Sigmoid colon (tissue), 7 donors: ENCODE data around the gene TMED7. TPM values are rescaled to one million over a fixed set of nuclear protein-coding genes. Genes with fewer than 3 reads are reported as not detected.
A peak's percentile ranks its signal among the peaks of the same experiment; 100 is the strongest.

Source experiments
- DNase-seq: peaks from one replicate; pipeline ENCODE4 v3.0.0-alpha.2; 2019
- H3K27ac ChIP-seq, 4 donors: fragments of 200-600 bp; sonication (generic); one replicate each; pipeline ENCODE4 v1.5.1; 2016 to 2019; ENCODE audit warnings: mild to moderate bottlenecking in 1 of 4
- H3K27me3 ChIP-seq, 3 donors: fragments of 200-600 bp; sonication (generic); one replicate each; pipeline ENCODE4 v1.5.1; 2019; ENCODE audit warnings: mild to moderate bottlenecking in 1 of 3
- H3K36me3 ChIP-seq, 4 donors: fragments of 200-600 bp; sonication (generic); one replicate each; pipeline ENCODE4 v1.5.1; 2016 to 2019
- H3K4me1 ChIP-seq, 4 donors: fragments of 200-600 bp; sonication (generic); one replicate each; pipeline ENCODE4 v1.5.1; 2017 to 2019
- H3K4me3 ChIP-seq, 4 donors: fragments of 200-600 bp; sonication (generic); one replicate each; pipeline ENCODE4 v1.5.1; 2017 to 2019; ENCODE audit warnings: mild to moderate bottlenecking in 2 of 4, moderate library complexity in 1 of 4
- H3K9me3 ChIP-seq, 4 donors: fragments of 200-600 bp in 3 of 4; sonication (generic) in 3 of 4; one replicate each; pipeline versions ENCODE4 v1.5.1 to v1.6.1; 2013 to 2019
- EP300 ChIP-seq, 4 donors: sonication (generic); formaldehyde crosslinking; IDR thresholded peaks; one replicate each; pipeline ENCODE4 v1.6.1; 2017; ENCODE audit warnings: antibody characterized with exemption in 4 of 4
- POLR2A ChIP-seq, 2 donors: fragments of 450-650 bp; IDR thresholded peaks; one replicate each; pipeline ENCODE4 v1.6.1; 2016; ENCODE audit warnings: antibody characterized with exemption in 2 of 2, mild to moderate bottlenecking in 2 of 2, moderate library complexity in 2 of 2
- POLR2AphosphoS5 ChIP-seq, 4 donors: sonication (generic); formaldehyde crosslinking; IDR thresholded peaks; one replicate each; pipeline ENCODE4 v1.6.1; 2017; ENCODE audit warnings: antibody characterized with exemption in 4 of 4
- WGBS, 2 donors: extraction: QIAGEN DNeasy Blood & Tissue Kit; methylation state at CpG; one replicate each; pipeline ENCODE4 v1.1.7; 2013; 5-methylcytosine and 5-hydroxymethylcytosine counted together
- intact Hi-C: fragments of 100-400 bp; cut with DNase I; formaldehyde crosslinking; loops from one replicate; pipeline ENCODE4 v1.15.1; 2023
- polyA plus RNA-seq, 3 donors: library from polyadenylated mRNA; stranded (reverse); fragments of 200-250 nt; gene quantifications; one replicate each; pipeline ENCODE4 v1.2.3, GENCODE V29; 2013
- total RNA-seq, 4 donors: library from RNA; depleted of rRNA; stranded (reverse); fragments of >200 nt; gene quantifications; one replicate each; pipeline ENCODE4 v1.1.0, GENCODE V29; 2016
- TF ChIP-seq, protein P1 (sequence below), 4 experiments: fragments of 450-650 bp in 3 of 4; fragments of 200-600 bp in 1 of 4; IDR thresholded peaks; one replicate each; pipeline ENCODE4 v1.5.1; 2016 to 2019; ENCODE audit warnings: antibody characterized with exemption in 4 of 4, mild to moderate bottlenecking in 3 of 4, moderate library complexity in 2 of 4
- donor health status: healthy with polysubstance abuse.
- donor health status: Bipolar disorder and iron deficiency.
- donor health status: healthy.

Gene TMED7
- total and polyA plus RNA-seq, 7 donors, result 10.8 to 104 (median 80.8) TPM

DNA sequence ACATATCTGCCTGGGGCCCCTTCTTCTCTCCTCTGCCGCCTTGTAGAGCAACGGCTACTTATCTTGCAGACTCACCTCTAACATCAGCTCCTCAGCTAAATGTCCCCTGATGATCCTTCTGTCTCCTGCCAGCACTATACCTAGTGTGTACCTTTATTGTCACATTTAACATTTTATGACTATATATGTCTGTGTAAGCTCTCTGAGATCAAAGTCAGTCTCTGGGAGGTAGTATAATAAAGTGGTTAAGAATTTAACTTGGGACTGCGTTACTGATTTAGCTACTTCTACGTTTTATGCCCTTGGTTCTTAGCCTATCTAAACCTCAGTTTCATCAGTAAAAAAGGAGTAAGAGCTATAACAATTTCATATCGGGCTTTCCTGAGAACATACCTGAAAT lies 2.2 kb downstream of the TMED7 start:
- peak overlapping the region in 2 of 4 donors; percentile 24 to 97 for H3K27ac ChIP-seq
- intact Hi-C loops, result no loop called here
- no peaks in the 10 kb centered on the region for H3K27me3 ChIP-seq
- H3K36me3 ChIP-seq, result peaks cover 0 to 20% (median 5%) of the 10 kb centered on the region in 4 donors
- peak overlapping the region in 2 of 4 donors; percentile 88 to 92 for H3K4me3 ChIP-seq
- 14 to 51% methylated on average over 5 of the region's 5 CpGs for WGBS, 2 donors
- no peak for DNase-seq
- H3K4me1 ChIP-seq, result peaks cover 0 to 46% (median 36%) of the 10 kb centered on the region in 4 donors
- no peak for TF ChIP-seq POLR2AphosphoS5 (IDR thresholded peaks at IDR 0.05)
- no peak for TF ChIP-seq EP300 (IDR thresholded peaks at IDR 0.05)
- TF ChIP-seq, protein P1, sequence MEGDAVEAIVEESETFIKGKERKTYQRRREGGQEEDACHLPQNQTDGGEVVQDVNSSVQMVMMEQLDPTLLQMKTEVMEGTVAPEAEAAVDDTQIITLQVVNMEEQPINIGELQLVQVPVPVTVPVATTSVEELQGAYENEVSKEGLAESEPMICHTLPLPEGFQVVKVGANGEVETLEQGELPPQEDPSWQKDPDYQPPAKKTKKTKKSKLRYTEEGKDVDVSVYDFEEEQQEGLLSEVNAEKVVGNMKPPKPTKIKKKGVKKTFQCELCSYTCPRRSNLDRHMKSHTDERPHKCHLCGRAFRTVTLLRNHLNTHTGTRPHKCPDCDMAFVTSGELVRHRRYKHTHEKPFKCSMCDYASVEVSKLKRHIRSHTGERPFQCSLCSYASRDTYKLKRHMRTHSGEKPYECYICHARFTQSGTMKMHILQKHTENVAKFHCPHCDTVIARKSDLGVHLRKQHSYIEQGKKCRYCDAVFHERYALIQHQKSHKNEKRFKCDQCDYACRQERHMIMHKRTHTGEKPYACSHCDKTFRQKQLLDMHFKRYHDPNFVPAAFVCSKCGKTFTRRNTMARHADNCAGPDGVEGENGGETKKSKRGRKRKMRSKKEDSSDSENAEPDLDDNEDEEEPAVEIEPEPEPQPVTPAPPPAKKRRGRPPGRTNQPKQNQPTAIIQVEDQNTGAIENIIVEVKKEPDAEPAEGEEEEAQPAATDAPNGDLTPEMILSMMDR (IDR thresholded peaks at IDR 0.05), result no peak
- H3K9me3 ChIP-seq, result no peaks in the 10 kb centered on the region

DNA sequence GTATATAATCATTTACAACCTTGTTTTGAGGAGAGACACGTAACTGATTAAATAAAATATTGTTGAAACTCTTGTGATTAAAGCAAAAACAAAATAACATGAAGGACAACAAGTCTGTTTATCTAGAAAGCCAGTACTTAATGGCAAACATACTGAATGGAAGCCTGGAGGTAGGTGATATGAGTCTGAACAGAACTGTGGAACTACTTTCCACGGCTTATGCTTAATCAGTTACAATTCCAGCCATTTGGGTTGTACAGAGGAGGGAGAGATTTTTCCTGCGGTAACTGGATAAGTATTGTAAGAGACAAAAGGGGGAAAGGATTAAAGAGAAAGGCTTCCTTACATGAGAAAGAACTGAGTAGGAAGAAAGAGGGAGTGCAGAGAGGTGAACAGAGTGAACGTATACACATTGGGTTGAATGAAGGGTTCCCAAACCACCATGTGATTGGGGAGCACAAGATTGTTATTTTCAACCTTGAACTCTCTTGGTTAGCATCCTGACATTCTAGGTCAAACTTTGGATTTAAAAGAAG lies 4.4 kb downstream of the TMED7 start:
- WGBS, 2 donors, result 89 to 92% methylated on average over 4 of the region's 4 CpGs
- intact Hi-C loops, result no loop called here
- TF ChIP-seq, protein P1 (IDR thresholded peaks at IDR 0.05), result no peak
- TF ChIP-seq POLR2A (IDR thresholded peaks at IDR 0.05) (no peak), POLR2AphosphoS5 (IDR thresholded peaks at IDR 0.05) (no peak), EP300 (IDR thresholded peaks at IDR 0.05) (no peak)
- no peak overlapping the region for H3K4me3 ChIP-seq
- H3K36me3 ChIP-seq, result peaks cover 0 to 33% (median 6%) of the 10 kb centered on the region in 4 donors
- DNase-seq, result no peak
- H3K27ac ChIP-seq, result no peak overlapping the region
- peaks cover 0 to 43% (median 36%) of the 10 kb centered on the region in 4 donors for H3K4me1 ChIP-seq
- H3K27me3 ChIP-seq, result no peaks in the 10 kb centered on the region
- no peaks in the 10 kb centered on the region for H3K9me3 ChIP-seq

DNA sequence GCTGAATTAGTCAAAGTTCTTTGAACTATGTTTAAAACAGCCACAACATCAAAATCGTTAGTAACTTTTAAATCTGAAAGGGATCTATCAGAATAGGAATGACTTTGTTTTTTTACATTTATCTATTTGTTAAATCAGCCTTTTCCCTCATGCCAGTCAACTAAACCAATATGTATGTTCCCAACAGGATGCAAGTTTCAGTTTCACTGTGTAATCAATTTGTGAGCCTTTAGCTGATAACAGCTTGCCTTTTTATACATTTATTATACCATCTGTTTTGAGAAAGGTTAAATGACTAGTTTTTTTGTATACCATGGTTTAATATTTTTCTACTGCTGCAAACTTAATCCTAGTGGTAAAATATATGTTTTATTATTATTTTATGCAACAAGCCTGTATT lies 8.9 kb downstream of the TMED7 start:
- Histone ChIP-seq H3K4me1 (peaks cover 0 to 9% (median 2%) of the 10 kb centered on the region in 4 donors), H3K36me3 (peaks cover 3 to 74% (median 8%) of the 10 kb centered on the region in 4 donors), H3K4me3 (no peak overlapping the region), H3K27me3 (no peaks in the 10 kb centered on the region), H3K27ac (no peak overlapping the region), H3K9me3 (no peaks in the 10 kb centered on the region)
- 19 to 28% methylated on average over 1 of the region's 1 CpG for WGBS, 2 donors
- TF ChIP-seq, protein P1 (IDR thresholded peaks at IDR 0.05), result no peak
- TF ChIP-seq EP300 (IDR thresholded peaks at IDR 0.05) (no peak), POLR2A (IDR thresholded peaks at IDR 0.05) (no peak)
- intact Hi-C loops, result no loop called here
- no peak for DNase-seq

DNA sequence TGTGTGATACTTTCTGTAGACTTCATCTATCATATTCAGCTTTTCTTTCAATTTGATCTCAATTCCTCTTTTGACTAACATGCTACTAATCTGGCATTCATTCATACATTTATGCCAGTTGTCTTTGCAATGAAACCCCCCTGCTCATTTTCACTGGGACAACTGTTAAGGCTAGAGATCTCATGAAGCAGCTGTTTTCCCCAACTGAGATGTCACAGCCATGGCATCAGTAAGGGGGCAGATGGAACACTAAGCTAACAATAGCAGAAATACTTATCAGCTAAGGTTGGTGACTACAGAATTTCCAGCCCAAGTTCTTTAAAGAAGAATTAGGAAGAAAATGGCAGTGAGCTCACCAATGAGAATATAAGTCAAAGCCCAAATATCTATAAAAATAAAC lies 9.4 kb downstream of the TMED7 start:
- Histone ChIP-seq H3K9me3 (no peaks in the 10 kb centered on the region), H3K27me3 (no peaks in the 10 kb centered on the region), H3K27ac (no peak overlapping the region), H3K36me3 (peaks cover 3 to 77% (median 8%) of the 10 kb centered on the region in 4 donors), H3K4me3 (no peak overlapping the region), H3K4me1 (peaks cover 0 to 5% (median under 1%) of the 10 kb centered on the region in 4 donors)
- no peak for TF ChIP-seq POLR2A (IDR thresholded peaks at IDR 0.05)
- TF ChIP-seq, protein P1 (IDR thresholded peaks at IDR 0.05), result no peak
- TF ChIP-seq POLR2AphosphoS5 (IDR thresholded peaks at IDR 0.05), result no peak
- no peak for TF ChIP-seq EP300 (IDR thresholded peaks at IDR 0.05)
- intact Hi-C loops, result no loop called here
- no peak for DNase-seq

DNA sequence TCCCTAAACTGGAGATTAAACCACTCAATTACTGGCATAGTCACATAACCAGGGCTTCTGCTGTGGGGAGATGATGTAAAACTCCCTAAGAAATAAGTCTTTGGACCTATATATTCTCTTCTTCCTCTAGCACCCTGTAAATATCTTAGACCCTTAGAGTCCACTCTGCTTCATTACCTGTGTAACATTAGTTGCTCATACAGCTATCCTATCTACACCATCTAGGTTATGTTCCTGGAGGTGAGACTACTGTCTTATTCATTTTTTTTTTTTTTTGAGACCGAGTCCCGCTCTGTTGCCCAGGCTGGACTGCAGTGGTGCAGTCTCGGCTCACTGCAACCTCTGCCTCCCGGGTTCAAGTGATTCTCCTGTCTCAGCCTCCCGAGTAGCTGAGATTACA lies 14.0 kb downstream of the TMED7 start:
- intact Hi-C loops, result no loop called here
- Histone ChIP-seq H3K36me3 (peaks cover 0 to 62% (median 4%) of the 10 kb centered on the region in 4 donors), H3K9me3 (no peaks in the 10 kb centered on the region), H3K4me1 (peaks cover 0 to 17% (median 7%) of the 10 kb centered on the region in 4 donors), H3K4me3 (no peak overlapping the region), H3K27me3 (no peaks in the 10 kb centered on the region), H3K27ac (no peak overlapping the region)
- DNase-seq, result no peak
- WGBS, 2 donors, result 97 to 98% methylated on average over 5 of the region's 5 CpGs
- TF ChIP-seq EP300 (IDR thresholded peaks at IDR 0.05), result no peak
- TF ChIP-seq, protein P1 (IDR thresholded peaks at IDR 0.05), result no peak
